Measurements from ENCODE around the gene CAP1.

DNA sequence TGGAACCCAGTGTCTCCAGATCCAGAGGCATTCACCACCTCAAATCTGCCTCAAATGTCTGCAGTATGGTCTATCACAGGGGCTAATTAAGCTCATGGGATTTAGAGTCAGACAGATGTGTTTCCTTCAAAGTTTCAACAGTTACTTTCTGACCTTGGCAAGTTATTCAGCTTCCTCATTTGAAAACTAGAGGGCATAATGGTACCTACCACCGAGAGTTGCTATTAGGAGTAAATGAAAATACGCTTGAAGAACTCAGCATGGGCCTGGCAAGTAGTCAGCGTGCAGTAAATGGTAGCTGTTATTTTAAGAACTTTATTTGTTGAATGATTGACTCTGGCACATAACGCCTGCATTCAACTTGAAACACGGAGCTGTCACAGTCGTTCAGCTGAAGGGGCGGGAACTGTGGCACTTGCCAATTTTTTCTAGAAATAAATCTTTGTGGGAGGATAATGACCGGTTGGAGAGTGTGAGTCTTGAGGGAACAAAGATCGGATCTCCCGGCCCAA is 1.2 kb upstream of the CAP1 start:
- TF ChIP-seq, protein P1, sequence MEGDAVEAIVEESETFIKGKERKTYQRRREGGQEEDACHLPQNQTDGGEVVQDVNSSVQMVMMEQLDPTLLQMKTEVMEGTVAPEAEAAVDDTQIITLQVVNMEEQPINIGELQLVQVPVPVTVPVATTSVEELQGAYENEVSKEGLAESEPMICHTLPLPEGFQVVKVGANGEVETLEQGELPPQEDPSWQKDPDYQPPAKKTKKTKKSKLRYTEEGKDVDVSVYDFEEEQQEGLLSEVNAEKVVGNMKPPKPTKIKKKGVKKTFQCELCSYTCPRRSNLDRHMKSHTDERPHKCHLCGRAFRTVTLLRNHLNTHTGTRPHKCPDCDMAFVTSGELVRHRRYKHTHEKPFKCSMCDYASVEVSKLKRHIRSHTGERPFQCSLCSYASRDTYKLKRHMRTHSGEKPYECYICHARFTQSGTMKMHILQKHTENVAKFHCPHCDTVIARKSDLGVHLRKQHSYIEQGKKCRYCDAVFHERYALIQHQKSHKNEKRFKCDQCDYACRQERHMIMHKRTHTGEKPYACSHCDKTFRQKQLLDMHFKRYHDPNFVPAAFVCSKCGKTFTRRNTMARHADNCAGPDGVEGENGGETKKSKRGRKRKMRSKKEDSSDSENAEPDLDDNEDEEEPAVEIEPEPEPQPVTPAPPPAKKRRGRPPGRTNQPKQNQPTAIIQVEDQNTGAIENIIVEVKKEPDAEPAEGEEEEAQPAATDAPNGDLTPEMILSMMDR (IDR thresholded peaks at IDR 0.05; ENCODE audit: extremely low read depth in 1 of 2, insufficient read depth in 1 of 2, low read depth in 1 of 2, low read length in 2 of 2): no peak
- TF ChIP-seq POLR2A (IDR thresholded peaks at IDR 0.05; ENCODE audit: low read depth, low read length) (no peak), EZH2 (IDR thresholded peaks at IDR 0.05; ENCODE audit: borderline replicate concordance, low read depth, low read length, severe bottlenecking) (no peak), POLR2AphosphoS5 (IDR thresholded peaks at IDR 0.05; ENCODE audit: insufficient read depth, low read depth, low read length) (no peak), GATA2 (IDR thresholded peaks at IDR 0.05; ENCODE audit: insufficient read depth, insufficient read length, low read depth, low read length) (no peak), JUN (IDR thresholded peaks at IDR 0.05; ENCODE audit: borderline replicate concordance, insufficient read depth, insufficient read length, low read depth) (no peak), MYC (IDR thresholded peaks at IDR 0.05; ENCODE audit: low read depth, low read length) (no peak)
